ENCODE measurements around the gene NTRK2. TPM values are rescaled to one million over a fixed set of nuclear protein-coding genes. Genes with fewer than 3 reads are reported as not detected.

NTRK2 gene
- total RNA-seq, 1 experiment from 2014 or later = not detected

- ChIA-PET POLR2A (ENCODE audit: unreplicated experiment) (no interaction called here), CTCF (no interaction called here)
- no peak for DNase-seq
- no TSS peak for BruUV-seq (replicated peaks)
- Histone ChIP-seq H3K4me2 (no peak overlapping the region), H3K27me3 (ENCODE audit: insufficient read depth, low read depth) (peaks cover 15% of the 10 kb centered on the region), H4K20me1 (ENCODE audit: insufficient read depth) (no peaks in the 10 kb centered on the region), H3F3A (ENCODE audit: insufficient read depth, low read depth) (no peaks in the 10 kb centered on the region), H3K79me2 (ENCODE audit: low read depth) (no peaks in the 10 kb centered on the region), H3K36me3 (ENCODE audit: low read depth) (no peaks in the 10 kb centered on the region), H3K27ac (no peak overlapping the region), H3K4me1 (replicated peaks; ENCODE audit: insufficient read depth) (no peaks in the 10 kb centered on the region), H3K9me3 (ENCODE audit: insufficient read depth, low read depth) (no peaks in the 10 kb centered on the region), H3K9me2 (ENCODE audit: insufficient read depth) (no peaks in the 10 kb centered on the region), H3K4me3 (no peak overlapping the region), H2AFZ (no peak overlapping the region)
- TF ChIP-seq EZH2 (IDR thresholded peaks at IDR 0.05; ENCODE audit: low read depth) (no peak), CTCF (conservative IDR thresholded peaks at IDR 0.05) (no peak)
- intact Hi-C loops (cut with micrococcal nuclease; ENCODE audit: unreplicated experiment) = no loop called here
These were observed 255.8 kb downstream of the NTRK2 start for GRCh38 chr9:84925225-84925872.

GRCh38 chr9:84926793-84927192, 257.3 kb downstream of the NTRK2 start:
- no TSS peak for BruUV-seq (replicated peaks)
- Histone ChIP-seq H3K9me2 (ENCODE audit: insufficient read depth) (no peaks in the 10 kb centered on the region), H3K79me2 (ENCODE audit: low read depth) (no peaks in the 10 kb centered on the region), H4K20me1 (ENCODE audit: insufficient read depth) (no peaks in the 10 kb centered on the region), H3K9me3 (ENCODE audit: insufficient read depth, low read depth) (no peaks in the 10 kb centered on the region), H3K4me3 (no peak overlapping the region), H3K4me1 (replicated peaks; ENCODE audit: insufficient read depth) (no peaks in the 10 kb centered on the region), H3K36me3 (ENCODE audit: low read depth) (no peaks in the 10 kb centered on the region), H2AFZ (no peak overlapping the region), H3K4me2 (no peak overlapping the region), H3K27me3 (ENCODE audit: insufficient read depth, low read depth) (peaks cover 15% of the 10 kb centered on the region), H3F3A (ENCODE audit: insufficient read depth, low read depth) (no peaks in the 10 kb centered on the region), H3K27ac (no peak overlapping the region)
- CTCF ChIA-PET = no interaction called here
- no peak for DNase-seq
- intact Hi-C loops (cut with micrococcal nuclease; ENCODE audit: unreplicated experiment) = no loop called here
- POLR2A ChIA-PET (ENCODE audit: unreplicated experiment) = no interaction called here
- TF ChIP-seq CTCF (conservative IDR thresholded peaks at IDR 0.05) = no peak
- no peak for TF ChIP-seq EZH2 (IDR thresholded peaks at IDR 0.05; ENCODE audit: low read depth)

GRCh38 chr9:84928419-84928818, 258.9 kb downstream of the NTRK2 start:
- Histone ChIP-seq H3K36me3 (ENCODE audit: low read depth) (no peaks in the 10 kb centered on the region), H3K27ac (no peak overlapping the region), H3K9me2 (ENCODE audit: insufficient read depth) (no peaks in the 10 kb centered on the region), H3K27me3 (ENCODE audit: insufficient read depth, low read depth) (peaks cover 15% of the 10 kb centered on the region), H3K79me2 (ENCODE audit: low read depth) (no peaks in the 10 kb centered on the region), H3F3A (ENCODE audit: insufficient read depth, low read depth) (no peaks in the 10 kb centered on the region), H4K20me1 (ENCODE audit: insufficient read depth) (no peaks in the 10 kb centered on the region), H3K9me3 (ENCODE audit: insufficient read depth, low read depth) (no peaks in the 10 kb centered on the region), H3K4me3 (no peak overlapping the region), H2AFZ (no peak overlapping the region), H3K4me1 (replicated peaks; ENCODE audit: insufficient read depth) (no peaks in the 10 kb centered on the region), H3K4me2 (no peak overlapping the region)
- BruUV-seq (replicated peaks) = no TSS peak
- DNase-seq = no peak
- intact Hi-C loops (cut with micrococcal nuclease; ENCODE audit: unreplicated experiment) = no loop called here
- TF ChIP-seq CTCF (conservative IDR thresholded peaks at IDR 0.05) = no peak
- TF ChIP-seq EZH2 (IDR thresholded peaks at IDR 0.05; ENCODE audit: low read depth) = no peak
- ChIA-PET CTCF (no interaction called here), POLR2A (ENCODE audit: unreplicated experiment) (no interaction called here)
